K562 (cell line): Measurements from ENCODE around the gene PRXL2B. TPM values are rescaled to one million over a fixed set of nuclear protein-coding genes. Genes with fewer than 3 reads are reported as not detected.

ENCODE experiments used
- BCOR ChIP-seq: fragments of 450-650 bp; IDR thresholded peaks from 2 replicates; pipeline ENCODE4 v1.6.1; 2016
- BMI1 ChIP-seq: fragments of 150-350 bp; IDR thresholded peaks from 2 replicates; pipeline ENCODE4 v1.6.1; 2014; ENCODE audit warnings: low read length
- CBFA2T2 ChIP-seq: fragments of 450-650 bp; conservative IDR thresholded peaks from 2 replicates; pipeline ENCODE4 v1.6.1; 2017; ENCODE audit warnings: mild to moderate bottlenecking
- CCNT2 ChIP-seq: IDR thresholded peaks from 2 replicates; pipeline ENCODE4 v1.6.1; 2011; ENCODE audit warnings: borderline replicate concordance, low read depth, mild to moderate bottlenecking, moderate library complexity, mixed read lengths, low read length; ENCODE audit not compliant: insufficient read length; ENCODE audit errors: extremely low read depth
- CHD1 ChIP-seq: fragments of 200-600 bp; sonication (generic); IDR thresholded peaks from one replicate; pipeline ENCODE4 v1.6.1; 2012; ENCODE audit warnings: mild to moderate bottlenecking, moderate library complexity, low read length, inconsistent platforms
- HEY1 ChIP-seq: fragments of 250-450 bp; sonication (Bioruptor Pico); IDR thresholded peaks from 2 replicates; pipeline ENCODE4 v1.5.0; 2020; ENCODE audit warnings: mild to moderate bottlenecking, moderate library complexity, borderline replicate concordance
- NR3C1 ChIP-seq: sonication (generic); formaldehyde crosslinking; IDR thresholded peaks from 2 replicates; pipeline ENCODE4 v1.8.1; 2022; ENCODE audit warnings: missing genetic modification reagents
- NUFIP1 ChIP-seq: fragments of 450-650 bp; IDR thresholded peaks from 2 replicates; pipeline ENCODE4 v1.6.1; 2018; ENCODE audit not compliant: partially characterized antibody
- RB1 ChIP-seq: fragments of 450-650 bp; IDR thresholded peaks from 2 replicates; pipeline ENCODE4 v1.6.1; 2017; ENCODE audit warnings: low read depth, mild to moderate bottlenecking
- RBM14 ChIP-seq: fragments of 200-400 bp; formaldehyde crosslinking; IDR thresholded peaks from 2 replicates; pipeline ENCODE4 v1.6.1; 2018; ENCODE audit warnings: low read depth, mild to moderate bottlenecking, low read length, moderate library complexity, borderline replicate concordance; ENCODE audit not compliant: insufficient read depth
- SRF ChIP-seq, 2 experiments: fragments of 250-450, 450-650 bp in 1 of 2; sonication (Bioruptor Pico) in 1 of 2; sonication (generic) in 1 of 2; formaldehyde crosslinking; IDR thresholded peaks; 2 replicates each; pipeline versions ENCODE4 v1.5.0 to v1.5.1; 2020 to 2022; ENCODE audit warnings: mild to moderate bottlenecking in 1 of 2, missing genetic modification reagents in 1 of 2
- SRSF1 ChIP-seq: fragments of 200-400 bp; formaldehyde crosslinking; IDR thresholded peaks from 2 replicates; pipeline ENCODE4 v1.6.1; 2017; ENCODE audit warnings: mild to moderate bottlenecking, low read depth, low read length, moderate library complexity
- TBL1XR1 ChIP-seq, 2 experiments: IDR thresholded peaks; 2 replicates each; pipeline ENCODE4 v1.6.1; 2012; ENCODE audit warnings: improper control_type of control experiment in 2 of 2, low read length in 2 of 2, mild to moderate bottlenecking in 1 of 2
- U2AF1 ChIP-seq: fragments of 200-400 bp; formaldehyde crosslinking; optimal IDR thresholded peaks from 2 replicates; pipeline ENCODE3; 2017; ENCODE audit warnings: mild to moderate bottlenecking, low read depth, low read length, moderate library complexity
- ZNF436 ChIP-seq: fragments of 250-450, 450-650 bp; sonication (Bioruptor Pico); formaldehyde crosslinking; IDR thresholded peaks from 2 replicates; pipeline ENCODE4 v1.7.0; 2020; ENCODE audit warnings: mild to moderate bottlenecking
- ZNF707 ChIP-seq: fragments of 250-450 bp; sonication (Bioruptor Pico); conservative IDR thresholded peaks from 2 replicates; pipeline ENCODE4 v1.8.0; 2022; ENCODE audit warnings: inconsistent platforms, mild to moderate bottlenecking, moderate library complexity
- polyA plus RNA-seq, 8 experiments: library from polyadenylated mRNA; depleted of rRNA in 4 of 8; stranded (reverse) in 5 of 8; unstranded in 3 of 8; fragments of >200 nt; fragmentation: Nextera tagmentation in 2 of 8; fragmentation: Illumina TruSeq in 1 of 8; extraction: Ambion mirVana in 2 of 8; extraction: Trizol in 1 of 8; gene quantifications; 2 replicates each; pipeline versions ENCODE4 v1.2.1 to v1.2.3, GENCODE V29; 2011 to 2014; ENCODE audit warnings: inconsistent platforms in 1 of 8, missing spikeins in 1 of 8
- total RNA-seq, 7 experiments: library from RNA; depleted of rRNA in 6 of 7; stranded (reverse); fragments of >200 nt in 6 of 7; fragmentation: Illumina TruSeq in 2 of 7; extraction: Trizol in 2 of 7; gene quantifications; 2 replicates each; pipeline versions ENCODE4 v1.2.1 to v1.2.3, GENCODE V29; 2011 to 2021; ENCODE audit warnings: low replicate concordance in 1 of 7
- TF ChIP-seq, protein P1 (sequence below): fragments of 200-800 bp; sonication (Bioruptor generic); IDR thresholded peaks from 2 replicates; pipeline ENCODE4 v1.6.1; 2017; ENCODE audit warnings: missing genetic modification characterization, missing compliant biosample characterization
- TF ChIP-seq, protein P2 (sequence below): fragments of 450-650 bp; formaldehyde crosslinking; IDR thresholded peaks from 2 replicates; pipeline ENCODE4 v1.4.0; 2022; ENCODE audit warnings: missing genetic modification characterization
- TF ChIP-seq, protein P3 (sequence below): sonication (generic); formaldehyde crosslinking; IDR thresholded peaks from 2 replicates; pipeline ENCODE4 v1.8.0; 2022; ENCODE audit warnings: mild to moderate bottlenecking, low read depth, missing genetic modification reagents
- TF ChIP-seq, protein P4 (sequence below): sonication (generic); formaldehyde crosslinking; IDR thresholded peaks from 2 replicates; pipeline ENCODE4 v1.8.1; 2023; ENCODE audit warnings: mild to moderate bottlenecking, missing genetic modification reagents
- TF ChIP-seq, protein P5 (sequence below): sonication (generic); formaldehyde crosslinking; IDR thresholded peaks from 2 replicates; pipeline ENCODE4 v1.8.0; 2022; ENCODE audit warnings: missing genetic modification reagents, mild to moderate bottlenecking, moderate library complexity, borderline replicate concordance

PRXL2B gene
- total and polyA plus RNA-seq, 9 of the 15 experiments (the other 6 are each of a cell fraction or from before 2014, with no cell fraction given), result 0.99 to 25.3 (median 11.8) TPM

DNA sequence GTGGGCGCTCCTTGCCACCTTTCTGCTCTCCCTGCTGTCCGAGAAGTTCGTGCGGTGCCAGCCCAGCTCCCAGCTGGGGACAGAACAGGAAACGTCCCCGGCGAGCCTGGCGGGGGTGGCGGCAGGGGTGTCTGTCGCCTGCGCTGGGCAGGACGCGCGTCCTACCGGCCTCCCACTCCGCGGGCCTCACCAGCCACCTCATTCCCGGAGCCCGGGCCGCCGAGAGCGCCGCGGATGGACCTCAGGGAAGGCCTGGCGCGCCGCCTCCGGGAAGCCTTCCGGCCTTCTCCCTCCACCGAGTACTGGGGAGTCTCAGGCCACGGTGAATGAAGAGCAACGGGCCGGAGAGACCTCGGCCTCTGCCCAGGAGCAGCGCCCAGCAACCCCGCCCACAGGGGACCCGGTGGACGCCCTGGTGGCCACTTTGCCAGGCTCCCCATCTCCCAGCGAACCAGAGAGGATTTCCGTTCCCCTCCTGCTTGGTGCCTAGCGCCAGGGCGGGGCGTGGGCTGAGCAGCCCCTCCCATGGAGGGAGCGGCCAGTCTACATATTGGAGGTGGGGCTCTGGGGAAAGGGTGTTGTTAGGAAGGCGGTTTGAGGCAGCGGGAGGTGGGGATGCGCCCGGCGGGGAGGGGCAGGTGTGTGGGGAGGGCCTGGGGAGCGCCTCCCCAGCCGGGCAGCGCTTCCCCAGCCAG is 39.9 kb upstream of the PRXL2B start (continued):
- TF ChIP-seq BMI1 (no peak), CBFA2T2 (no peak), U2AF1 (no peak), ZNF436 (CRISPR knock-in tag) (peak; percentile 100), CHD1 (peak; percentile 84), NR3C1 (CRISPR knock-in tag) (no peak), RB1 (peak; percentile 30), ZNF707 (CRISPR knock-in tag) (no peak), CCNT2 (peak; percentile 49), TBL1XR1 (IDR thresholded peaks at IDR 0.05; ENCODE audit: low read length in 2 of 2) (peak in 1 of 2 experiments; percentile 34; a peak in 1 of 4 replicates), SRF (CRISPR knock-in tag; IDR thresholded peaks at IDR 0.05) (peak in 1 of 2 experiments; percentile 18; a peak in 1 of 4 replicates), NUFIP1 (no peak), RBM14 (0 out of 2 replicates have a peak, but pooled peaks have one; percentile 55), HEY1 (0 out of 2 replicates have a peak, but pooled peaks have one; percentile 66), SRSF1 (0 out of 2 replicates have a peak, but pooled peaks have one; percentile 17), BCOR (peak; percentile 99)
- TF ChIP-seq, protein P1, sequence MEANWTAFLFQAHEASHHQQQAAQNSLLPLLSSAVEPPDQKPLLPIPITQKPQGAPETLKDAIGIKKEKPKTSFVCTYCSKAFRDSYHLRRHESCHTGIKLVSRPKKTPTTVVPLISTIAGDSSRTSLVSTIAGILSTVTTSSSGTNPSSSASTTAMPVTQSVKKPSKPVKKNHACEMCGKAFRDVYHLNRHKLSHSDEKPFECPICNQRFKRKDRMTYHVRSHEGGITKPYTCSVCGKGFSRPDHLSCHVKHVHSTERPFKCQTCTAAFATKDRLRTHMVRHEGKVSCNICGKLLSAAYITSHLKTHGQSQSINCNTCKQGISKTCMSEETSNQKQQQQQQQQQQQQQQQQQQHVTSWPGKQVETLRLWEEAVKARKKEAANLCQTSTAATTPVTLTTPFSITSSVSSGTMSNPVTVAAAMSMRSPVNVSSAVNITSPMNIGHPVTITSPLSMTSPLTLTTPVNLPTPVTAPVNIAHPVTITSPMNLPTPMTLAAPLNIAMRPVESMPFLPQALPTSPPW (CRISPR knock-in tag), result peak; percentile 87
- TF ChIP-seq, protein P2, sequence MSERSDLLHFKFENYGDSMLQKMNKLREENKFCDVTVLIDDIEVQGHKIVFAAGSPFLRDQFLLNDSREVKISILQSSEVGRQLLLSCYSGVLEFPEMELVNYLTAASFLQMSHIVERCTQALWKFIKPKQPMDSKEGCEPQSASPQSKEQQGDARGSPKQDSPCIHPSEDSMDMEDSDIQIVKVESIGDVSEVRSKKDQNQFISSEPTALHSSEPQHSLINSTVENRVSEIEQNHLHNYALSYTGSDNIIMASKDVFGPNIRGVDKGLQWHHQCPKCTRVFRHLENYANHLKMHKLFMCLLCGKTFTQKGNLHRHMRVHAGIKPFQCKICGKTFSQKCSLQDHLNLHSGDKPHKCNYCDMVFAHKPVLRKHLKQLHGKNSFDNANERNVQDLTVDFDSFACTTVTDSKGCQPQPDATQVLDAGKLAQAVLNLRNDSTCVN (CRISPR knock-in tag), result no peak
- TF ChIP-seq, protein P3, sequence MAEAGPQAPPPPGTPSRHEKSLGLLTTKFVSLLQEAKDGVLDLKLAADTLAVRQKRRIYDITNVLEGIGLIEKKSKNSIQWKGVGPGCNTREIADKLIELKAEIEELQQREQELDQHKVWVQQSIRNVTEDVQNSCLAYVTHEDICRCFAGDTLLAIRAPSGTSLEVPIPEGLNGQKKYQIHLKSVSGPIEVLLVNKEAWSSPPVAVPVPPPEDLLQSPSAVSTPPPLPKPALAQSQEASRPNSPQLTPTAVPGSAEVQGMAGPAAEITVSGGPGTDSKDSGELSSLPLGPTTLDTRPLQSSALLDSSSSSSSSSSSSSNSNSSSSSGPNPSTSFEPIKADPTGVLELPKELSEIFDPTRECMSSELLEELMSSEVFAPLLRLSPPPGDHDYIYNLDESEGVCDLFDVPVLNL, result peak; percentile 69; the same call in 1 of the 2 replicates
- TF ChIP-seq, protein P4, sequence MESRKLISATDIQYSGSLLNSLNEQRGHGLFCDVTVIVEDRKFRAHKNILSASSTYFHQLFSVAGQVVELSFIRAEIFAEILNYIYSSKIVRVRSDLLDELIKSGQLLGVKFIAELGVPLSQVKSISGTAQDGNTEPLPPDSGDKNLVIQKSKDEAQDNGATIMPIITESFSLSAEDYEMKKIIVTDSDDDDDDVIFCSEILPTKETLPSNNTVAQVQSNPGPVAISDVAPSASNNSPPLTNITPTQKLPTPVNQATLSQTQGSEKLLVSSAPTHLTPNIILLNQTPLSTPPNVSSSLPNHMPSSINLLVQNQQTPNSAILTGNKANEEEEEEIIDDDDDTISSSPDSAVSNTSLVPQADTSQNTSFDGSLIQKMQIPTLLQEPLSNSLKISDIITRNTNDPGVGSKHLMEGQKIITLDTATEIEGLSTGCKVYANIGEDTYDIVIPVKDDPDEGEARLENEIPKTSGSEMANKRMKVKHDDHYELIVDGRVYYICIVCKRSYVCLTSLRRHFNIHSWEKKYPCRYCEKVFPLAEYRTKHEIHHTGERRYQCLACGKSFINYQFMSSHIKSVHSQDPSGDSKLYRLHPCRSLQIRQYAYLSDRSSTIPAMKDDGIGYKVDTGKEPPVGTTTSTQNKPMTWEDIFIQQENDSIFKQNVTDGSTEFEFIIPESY (CRISPR knock-in tag), result 0 out of 2 replicates have a peak, but pooled peaks have one; percentile 32
- TF ChIP-seq, protein P5, sequence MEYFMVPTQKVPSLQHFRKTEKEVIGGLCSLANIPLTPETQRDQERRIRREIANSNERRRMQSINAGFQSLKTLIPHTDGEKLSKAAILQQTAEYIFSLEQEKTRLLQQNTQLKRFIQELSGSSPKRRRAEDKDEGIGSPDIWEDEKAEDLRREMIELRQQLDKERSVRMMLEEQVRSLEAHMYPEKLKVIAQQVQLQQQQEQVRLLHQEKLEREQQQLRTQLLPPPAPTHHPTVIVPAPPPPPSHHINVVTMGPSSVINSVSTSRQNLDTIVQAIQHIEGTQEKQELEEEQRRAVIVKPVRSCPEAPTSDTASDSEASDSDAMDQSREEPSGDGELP (CRISPR knock-in tag), result peak; percentile 37
